T-helper 17 cell (primary cell): ENCODE data around the gene CCDC106. TPM values are rescaled to one million over a fixed set of nuclear protein-coding genes. Genes with fewer than 3 reads are reported as not detected.

Experiments used
- ATAC-seq: fragments of 150-1000 bp; cut with Tn5 transposase; 2 replicates; pipeline ENCODE4 v1.10.0; 2021; ENCODE audit warnings: mild to moderate bottlenecking, moderate library complexity
- DNase-seq, 3 donors: peaks; one replicate each; pipeline versions ENCODE4 v3.0.0 to v3.0.0-alpha.2; 2020 to 2021
- H3K9me3 ChIP-seq: one replicate; pipeline ENCODE4 v1.7.0; 2013; ENCODE audit warnings: low read length, mild to moderate bottlenecking; ENCODE audit not compliant: control insufficient read depth, poor library complexity, severe bottlenecking
- H3K27ac Mint-ChIP-seq: one replicate; pipeline ENCODE4 v1.8.0; 2022; ENCODE audit warnings: mild to moderate bottlenecking, moderate library complexity, mixed read lengths
- H3K27me3 Mint-ChIP-seq: one replicate; pipeline ENCODE4 v1.8.0; 2022; ENCODE audit warnings: mixed read lengths
- H3K36me3 Mint-ChIP-seq: one replicate; pipeline ENCODE4 v1.8.0; 2022; ENCODE audit warnings: low read depth, mixed read lengths
- H3K4me1 Mint-ChIP-seq: one replicate; pipeline ENCODE4 v1.8.0; 2022; ENCODE audit warnings: mild to moderate bottlenecking, mixed read lengths
- H3K4me3 Mint-ChIP-seq: one replicate; pipeline ENCODE4 v1.8.0; 2022; ENCODE audit warnings: mild to moderate bottlenecking, moderate library complexity, mixed read lengths
- total RNA-seq, 4 donors: library from RNA in 2 of 4; stranded (reverse) in 2 of 4; gene quantifications; one replicate each; pipeline ENCODE4 v1.2.3 and lab custom pipeline; 2022 to 2026

CCDC106 gene
- total RNA-seq, 2 donors from 2014 or later, result 1.1 to 1.6 TPM

DNA sequence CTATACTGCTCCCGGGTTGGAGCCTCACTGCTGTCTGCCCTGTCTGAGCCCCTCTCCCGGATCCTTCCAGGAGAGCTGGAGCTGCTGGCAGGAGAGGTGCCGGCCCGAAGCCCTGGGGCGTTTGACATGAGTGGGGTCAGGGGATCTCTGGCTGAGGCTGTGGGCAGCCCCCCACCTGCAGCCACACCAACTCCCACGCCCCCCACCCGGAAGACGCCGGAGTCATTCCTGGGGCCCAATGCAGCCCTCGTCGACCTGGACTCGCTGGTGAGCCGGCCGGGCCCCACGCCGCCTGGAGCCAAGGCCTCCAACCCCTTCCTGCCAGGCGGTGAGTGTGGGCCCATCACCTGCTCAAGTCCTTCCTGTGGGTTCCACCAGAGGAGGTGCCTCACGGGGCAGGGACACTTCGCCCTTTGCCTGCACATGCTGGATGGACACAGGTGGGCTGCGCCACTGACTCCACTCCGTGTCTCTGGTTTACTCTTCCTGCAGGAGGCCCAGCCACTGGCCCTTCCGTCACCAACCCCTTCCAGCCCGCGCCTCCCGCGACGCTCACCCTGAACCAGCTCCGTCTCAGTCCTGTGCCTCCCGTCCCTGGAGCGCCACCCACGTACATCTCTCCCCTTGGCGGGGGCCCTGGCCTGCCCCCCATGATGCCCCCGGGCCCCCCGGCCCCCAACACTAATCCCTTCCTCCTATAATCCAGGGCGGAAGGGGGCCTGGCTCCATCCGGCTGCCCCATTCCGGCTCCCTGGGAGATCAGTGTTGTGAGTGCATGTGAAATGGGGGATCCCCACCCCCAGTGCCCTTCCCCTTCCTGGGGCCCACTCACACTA, 46.9 kb downstream of the CCDC106 start:
- no peak overlapping the region for H3K27ac Mint-ChIP-seq
- no peaks in the 10 kb centered on the region for H3K9me3 ChIP-seq
- peaks cover 3% of the 10 kb centered on the region for H3K36me3 Mint-ChIP-seq
- no peak for ATAC-seq
- H3K4me1 Mint-ChIP-seq, result no peaks in the 10 kb centered on the region
- H3K27me3 Mint-ChIP-seq, result no peaks in the 10 kb centered on the region
- no peak for DNase-seq
- no peak overlapping the region for H3K4me3 Mint-ChIP-seq

DNA sequence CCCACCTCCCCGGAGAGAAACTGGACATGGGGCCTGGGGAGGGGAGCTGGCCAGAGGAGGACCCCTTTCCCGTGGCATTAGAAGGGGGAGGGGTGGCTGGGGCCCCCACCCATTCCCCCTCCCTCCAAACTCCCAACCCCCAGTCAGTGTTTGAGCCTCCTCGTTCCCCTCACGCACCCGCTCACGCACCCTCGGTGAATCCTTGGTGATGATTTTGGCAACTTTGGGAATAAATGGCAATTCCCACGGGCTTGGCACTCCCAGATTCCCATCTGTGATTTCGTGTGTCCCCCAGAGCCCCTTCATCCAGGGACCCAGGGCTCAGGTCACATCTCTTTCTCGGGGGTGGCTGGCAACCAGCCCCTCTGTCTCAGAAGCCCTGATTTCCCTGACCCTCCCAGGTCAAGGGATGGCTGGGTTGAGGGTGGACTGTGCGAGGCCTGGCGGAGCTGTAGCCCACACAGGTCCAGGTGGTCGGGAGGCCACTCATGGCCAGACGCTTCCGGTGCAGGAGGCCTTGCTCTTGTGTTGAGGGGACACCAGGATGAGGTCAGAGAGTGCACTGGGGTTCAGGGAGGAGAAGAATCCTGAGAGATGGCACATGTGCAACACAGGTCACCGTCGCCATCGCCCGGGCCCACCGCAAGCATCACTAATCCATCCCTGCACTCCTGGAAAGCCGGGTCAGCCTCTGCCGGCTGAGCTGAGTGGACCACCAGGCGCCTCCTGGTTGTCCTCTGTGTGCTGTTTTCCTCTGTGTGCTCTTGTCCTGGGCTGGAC, 47.7 kb downstream of the CCDC106 start:
- Mint-ChIP-seq H3K4me1 (no peaks in the 10 kb centered on the region), H3K4me3 (no peak overlapping the region), H3K36me3 (peaks cover 3% of the 10 kb centered on the region), H3K27me3 (no peaks in the 10 kb centered on the region), H3K27ac (no peak overlapping the region)
- ATAC-seq (no peak), DNase-seq (no peak)
- no peaks in the 10 kb centered on the region for H3K9me3 ChIP-seq

DNA sequence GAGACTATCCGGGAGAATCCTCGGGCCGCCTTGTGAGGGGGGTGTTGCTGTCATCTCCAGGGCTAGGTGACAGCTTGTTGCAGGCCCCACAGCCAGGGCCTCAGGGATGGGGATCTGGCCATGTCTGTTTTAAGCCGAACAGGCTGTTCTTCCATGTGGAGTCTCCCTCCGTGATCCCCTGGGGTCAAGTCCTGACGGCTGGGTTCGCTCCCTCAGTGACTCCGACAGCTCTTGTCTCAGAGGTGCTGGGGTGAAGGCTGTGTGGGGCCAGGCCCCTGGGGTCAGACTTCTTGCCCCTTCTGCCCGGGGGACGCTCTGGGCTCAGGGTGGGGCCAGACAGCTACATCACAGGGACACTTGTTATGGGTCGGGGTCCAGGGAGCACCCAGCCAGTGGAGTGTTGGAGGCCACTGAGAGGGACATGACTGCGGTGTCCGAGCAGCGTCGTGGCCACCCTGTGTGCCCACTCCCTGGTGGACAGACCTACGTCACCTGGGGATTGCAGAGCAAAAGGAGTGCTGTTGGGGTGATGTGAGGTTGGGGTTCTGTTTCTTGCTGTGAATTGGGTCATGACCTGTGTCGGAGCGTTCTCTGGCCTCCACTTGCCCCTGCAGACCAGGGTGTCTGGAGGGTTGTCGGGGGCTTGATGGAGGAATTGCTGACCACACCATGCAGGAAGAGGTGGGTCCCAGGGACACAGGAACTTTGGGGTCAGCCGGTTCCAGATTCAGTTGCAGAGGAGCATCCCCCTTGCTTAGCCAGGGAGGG, 48.5 kb downstream of the CCDC106 start:
- Mint-ChIP-seq H3K4me1 (no peaks in the 10 kb centered on the region), H3K4me3 (no peak overlapping the region), H3K27me3 (no peaks in the 10 kb centered on the region), H3K27ac (no peak overlapping the region), H3K36me3 (peaks cover 3% of the 10 kb centered on the region)
- no peak for DNase-seq
- ATAC-seq, result no peak
- H3K9me3 ChIP-seq, result no peaks in the 10 kb centered on the region

DNA sequence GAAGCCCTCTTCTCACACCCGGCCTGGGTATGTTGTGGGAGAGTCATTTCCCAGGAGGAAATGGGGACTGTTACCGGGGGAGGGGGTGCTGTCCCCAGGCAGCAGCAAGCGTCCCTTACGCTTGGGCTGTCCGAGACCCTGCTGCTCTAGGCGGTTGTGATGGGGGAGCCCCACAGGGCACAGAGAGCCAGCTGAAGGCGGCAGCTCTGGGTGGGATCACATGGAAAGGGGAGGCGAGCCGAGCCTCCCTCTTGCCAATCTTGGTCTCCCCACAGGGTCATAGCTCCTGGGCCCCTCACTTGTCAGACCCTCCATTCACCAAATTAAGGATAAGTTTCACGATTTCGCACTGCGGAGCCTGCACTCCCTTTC, 49.0 kb downstream of the CCDC106 start:
- peak overlapping the region; percentile 41 for H3K27ac Mint-ChIP-seq
- H3K4me3 Mint-ChIP-seq, result no peak overlapping the region

DNA sequence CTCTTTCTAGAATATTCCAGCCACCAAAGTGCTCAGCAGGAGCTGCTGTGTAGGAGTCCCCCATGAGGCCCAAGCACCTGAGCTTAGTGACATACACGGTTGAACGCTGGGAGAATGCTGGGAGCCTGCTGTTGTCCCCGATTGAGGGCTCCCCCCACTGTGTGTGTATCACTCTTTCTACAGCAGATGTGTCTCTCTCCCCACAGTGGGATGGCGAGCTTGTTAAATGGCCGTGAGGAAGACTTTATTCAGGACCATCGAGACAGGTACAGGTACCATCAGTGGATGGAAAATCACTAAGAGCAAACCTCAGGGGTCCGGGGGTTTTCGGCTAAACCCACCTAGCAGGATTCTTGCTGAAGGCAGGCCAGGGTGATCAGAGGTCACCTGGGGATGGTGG, 49.7 kb downstream of the CCDC106 start:
- Mint-ChIP-seq H3K27me3 (no peaks in the 10 kb centered on the region), H3K4me1 (no peaks in the 10 kb centered on the region), H3K36me3 (peaks cover 3% of the 10 kb centered on the region), H3K4me3 (no peak overlapping the region), H3K27ac (peak overlapping the region; percentile 41)
- H3K9me3 ChIP-seq, result no peaks in the 10 kb centered on the region
- DNase-seq, result no peak
- ATAC-seq, result no peak

More for the DNA sequence above, 49.0 kb downstream of the CCDC106 start:
- H3K27me3 Mint-ChIP-seq, result no peaks in the 10 kb centered on the region
- H3K36me3 Mint-ChIP-seq, result peaks cover 3% of the 10 kb centered on the region
- H3K4me1 Mint-ChIP-seq, result no peaks in the 10 kb centered on the region
- no peaks in the 10 kb centered on the region for H3K9me3 ChIP-seq
- no peak for ATAC-seq
- DNase-seq, result no peak

DNA sequence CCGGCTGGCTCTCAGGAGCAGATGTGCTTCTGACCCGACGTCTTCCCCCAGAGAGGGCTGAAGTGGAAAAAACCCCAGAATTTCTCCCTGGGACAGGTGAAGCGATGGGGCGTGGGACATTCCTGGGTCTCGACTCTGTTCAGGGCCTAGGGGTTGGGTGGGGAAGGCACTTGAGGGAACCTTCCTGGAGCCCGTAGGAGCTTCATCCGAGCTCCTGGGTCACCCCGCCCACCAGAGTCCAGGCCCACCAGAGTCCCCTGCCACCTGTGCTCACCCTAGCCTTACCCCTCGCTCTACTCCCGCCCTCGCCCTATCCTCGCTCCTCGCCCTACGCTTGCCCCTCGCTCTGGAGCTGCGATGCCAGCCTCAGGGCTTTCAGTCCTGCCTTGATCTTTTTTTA, 50.2 kb downstream of the CCDC106 start:
- H3K4me1 Mint-ChIP-seq, result no peaks in the 10 kb centered on the region
- H3K9me3 ChIP-seq, result no peaks in the 10 kb centered on the region
- H3K27ac Mint-ChIP-seq, result no peak overlapping the region
- peaks cover 3% of the 10 kb centered on the region for H3K36me3 Mint-ChIP-seq
- ATAC-seq, result no peak
- no peak overlapping the region for H3K4me3 Mint-ChIP-seq
- H3K27me3 Mint-ChIP-seq, result no peaks in the 10 kb centered on the region
- DNase-seq, result no peak

DNA sequence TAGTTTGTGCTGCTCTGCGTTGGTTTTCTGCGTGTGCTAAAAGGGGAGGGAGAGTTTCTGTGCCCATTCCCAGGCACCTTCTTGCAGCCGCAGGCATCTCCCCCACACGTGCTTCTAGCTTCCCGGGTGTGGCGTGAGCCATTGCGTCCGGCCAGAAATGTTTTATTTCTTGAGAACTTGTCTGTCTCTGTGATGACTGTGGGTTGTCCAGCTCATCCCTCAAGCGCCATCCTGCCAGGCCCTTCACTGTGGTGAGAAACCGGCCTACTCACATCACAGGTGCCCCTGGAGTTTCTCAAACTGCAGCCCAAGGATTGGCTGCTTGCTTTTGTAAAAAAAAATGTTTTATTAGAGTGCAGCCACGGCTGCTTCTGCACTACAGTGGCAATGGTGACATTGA, 51.2 kb downstream of the CCDC106 start:
- Mint-ChIP-seq H3K4me3 (no peak overlapping the region), H3K27ac (no peak overlapping the region), H3K27me3 (no peaks in the 10 kb centered on the region), H3K4me1 (no peaks in the 10 kb centered on the region), H3K36me3 (peaks cover 3% of the 10 kb centered on the region)
- H3K9me3 ChIP-seq, result no peaks in the 10 kb centered on the region
- DNase-seq (no peak), ATAC-seq (no peak)

DNA sequence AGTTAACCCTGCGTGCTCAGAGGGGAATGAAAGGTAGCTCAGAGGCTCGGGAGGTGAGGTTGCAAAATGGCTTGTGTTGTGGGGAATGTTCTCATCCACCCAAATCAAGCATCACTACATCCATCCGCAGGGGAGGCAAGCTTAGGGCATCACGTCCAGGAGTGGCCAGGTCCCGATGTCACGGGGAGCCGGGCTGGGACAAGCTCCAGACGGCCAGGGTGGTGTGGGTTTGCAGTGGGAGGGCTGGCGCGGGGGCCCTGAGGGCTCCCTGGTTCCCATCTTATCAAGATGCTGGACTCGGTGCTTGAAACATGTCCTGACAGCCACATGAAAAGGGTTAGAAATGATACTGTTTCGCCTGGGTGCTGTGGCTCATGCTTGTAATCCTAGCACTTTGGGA, 52.8 kb downstream of the CCDC106 start:
- Mint-ChIP-seq H3K27me3 (no peaks in the 10 kb centered on the region), H3K4me1 (peaks cover 3% of the 10 kb centered on the region), H3K4me3 (no peak overlapping the region), H3K27ac (no peak overlapping the region), H3K36me3 (peaks cover 3% of the 10 kb centered on the region)
- ATAC-seq, result no peak
- no peaks in the 10 kb centered on the region for H3K9me3 ChIP-seq
- no peak for DNase-seq

DNA sequence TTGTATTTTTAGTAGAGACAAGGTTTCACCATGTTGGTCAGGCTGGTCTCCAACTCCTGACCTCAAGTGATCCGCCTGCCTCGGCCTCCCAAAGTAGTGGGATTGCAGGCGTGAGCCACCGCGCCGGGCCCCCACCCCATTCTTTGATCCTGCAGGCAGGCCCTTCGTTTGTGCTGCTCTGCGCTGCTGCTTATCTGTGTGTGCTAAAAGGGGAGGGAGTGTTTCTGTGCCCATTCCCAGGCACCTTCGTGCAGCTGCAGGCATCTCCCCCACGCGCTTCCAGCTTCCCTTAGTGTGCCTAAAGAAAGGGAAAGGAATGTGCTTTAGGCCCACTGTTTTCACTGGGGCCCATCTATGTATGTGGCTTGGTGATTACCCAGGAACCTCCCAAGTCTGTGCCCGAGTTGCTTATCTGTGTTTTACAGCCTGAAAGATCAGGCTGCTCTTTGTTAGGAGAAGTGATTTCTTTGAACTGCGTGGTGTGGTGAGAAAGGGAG, 54.2 kb downstream of the CCDC106 start:
- H3K36me3 Mint-ChIP-seq, result peaks cover 3% of the 10 kb centered on the region
- H3K9me3 ChIP-seq, result no peaks in the 10 kb centered on the region
- DNase-seq (no peak), ATAC-seq (no peak)
- H3K27me3 Mint-ChIP-seq, result no peaks in the 10 kb centered on the region
- H3K27ac Mint-ChIP-seq, result no peak overlapping the region
- peaks cover 3% of the 10 kb centered on the region for H3K4me1 Mint-ChIP-seq
- no peak overlapping the region for H3K4me3 Mint-ChIP-seq

Other genes starting within 250 kb of the CCDC106 start
- 10 to 100 TPM; 64.6 to 78.1 TPM for gene UBE2S, start 240.4 kb upstream of the CCDC106 start, total RNA-seq
- not detected for gene SHISA7, start 204.9 kb upstream of the CCDC106 start, total RNA-seq
- 1 to 10 TPM; 6.5 to 7.2 TPM for gene ISOC2, start 186.6 kb upstream of the CCDC106 start, total RNA-seq
- gene C19orf85, start 183.5 kb upstream of the CCDC106 start, total RNA-seq, result not detected
- 10 to 100 TPM; 19.4 to 25.5 TPM for gene ZNF628, start 171.6 kb upstream of the CCDC106 start, total RNA-seq
- gene NAT14, start 163.0 kb upstream of the CCDC106 start, total RNA-seq, result 10 to 100 TPM in 1 of 2 donors, 1 to 10 TPM in 1; 9.1 to 11.9 TPM
- under 1 TPM; 0.08 to 0.47 TPM for gene SSC5D, start 159.8 kb upstream of the CCDC106 start, total RNA-seq
- gene SBK2, start 111.1 kb upstream of the CCDC106 start, total RNA-seq, result not detected
- not detected for gene SBK3, start 102.7 kb upstream of the CCDC106 start, total RNA-seq
- 1 to 10 TPM; 5.9 to 6.2 TPM for gene ZNF579, start 67.4 kb upstream of the CCDC106 start, total RNA-seq
- gene FIZ1, start 48.7 kb upstream of the CCDC106 start, total RNA-seq, result 10 to 100 TPM in 1 of 2 donors, 1 to 10 TPM in 1; 9.2 to 10.7 TPM
- gene ZNF524, start 47.9 kb upstream of the CCDC106 start, total RNA-seq, result 10 to 100 TPM; 16.6 to 17.0 TPM
- gene ZNF865, start 42.6 kb upstream of the CCDC106 start, total RNA-seq, result 10 to 100 TPM; 12.6 to 12.8 TPM
- gene ZNF784, start 23.6 kb upstream of the CCDC106 start, total RNA-seq, result 10 to 100 TPM; 11.3 to 13.8 TPM
- gene ZNF580, start 7.2 kb upstream of the CCDC106 start, total RNA-seq, result 10 to 100 TPM; 40.3 to 41.8 TPM
- 10 to 100 TPM; 24.7 to 26.3 TPM for gene ZNF581, start 4.6 kb upstream of the CCDC106 start, total RNA-seq
- 100 to 1,000 TPM; 248 to 258 TPM for gene U2AF2, start 6.8 kb downstream of the CCDC106 start, total RNA-seq
- 10 to 100 TPM; 42.5 to 44.1 TPM for gene EPN1, start 27.0 kb downstream of the CCDC106 start, total RNA-seq
- not detected for gene NLRP9, start 90.2 kb downstream of the CCDC106 start, total RNA-seq
- gene RFPL4A, start 110.9 kb downstream of the CCDC106 start, total RNA-seq, result not detected
- not detected for gene RFPL4AL1, start 120.9 kb downstream of the CCDC106 start, total RNA-seq
- not detected for gene NLRP11, start 183.8 kb downstream of the CCDC106 start, total RNA-seq
- not detected for gene NLRP4, start 188.3 kb downstream of the CCDC106 start, total RNA-seq